Gastroesophageal sphincter (tissue), 3 donors: ENCODE data around the gene NUBPL.

Source experiments
- CTCF ChIP-seq, 4 experiments: fragments of 200-600 bp in 2 of 4; fragments of 450-650 bp in 2 of 4; sonication (generic) in 1 of 4; IDR thresholded peaks; one replicate each; pipeline ENCODE4 v1.5.1; 2017 to 2019; ENCODE audit warnings: antibody characterized with exemption in 4 of 4, mild to moderate bottlenecking in 2 of 4, moderate library complexity in 2 of 4
- EP300 ChIP-seq: sonication (generic); formaldehyde crosslinking; IDR thresholded peaks from one replicate; pipeline ENCODE4 v1.6.1; 2017; ENCODE audit warnings: antibody characterized with exemption, mild to moderate bottlenecking
- POLR2A ChIP-seq, 2 donors: fragments of 450-650 bp; IDR thresholded peaks; one replicate each; pipeline ENCODE4 v1.6.1; 2017; ENCODE audit warnings: antibody characterized with exemption in 2 of 2, mild to moderate bottlenecking in 2 of 2, moderate library complexity in 1 of 2

DNA sequence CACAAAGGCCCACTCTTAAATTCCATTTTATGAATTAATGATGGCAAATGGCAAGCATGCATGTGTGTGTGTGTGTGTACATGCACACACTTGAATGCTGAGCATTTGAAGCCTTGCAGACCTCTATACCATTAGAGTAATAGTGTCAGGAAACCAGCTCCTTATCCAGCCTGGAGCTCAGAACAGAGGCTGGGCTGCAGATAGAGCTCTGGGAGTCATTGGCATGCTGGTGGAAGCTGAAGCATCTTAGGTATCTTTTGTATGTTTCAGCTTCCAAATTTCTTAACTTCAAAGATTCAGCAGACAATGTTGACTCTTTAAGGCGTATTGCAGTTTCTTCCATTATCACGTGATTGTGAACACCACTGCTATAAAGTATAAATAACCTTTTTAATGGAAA is 323.0 kb downstream of the NUBPL start:
- TF ChIP-seq CTCF (IDR thresholded peaks at IDR 0.05) (no peak), POLR2A (IDR thresholded peaks at IDR 0.05) (no peak), EP300 (no peak)
